Body of pancreas (tissue), 4 donors: ENCODE results near the gene PNKD.

Experiments
- POLR2A ChIP-seq, 3 donors: fragments of 450-650 bp; IDR thresholded peaks; one replicate each; pipeline ENCODE4 v1.6.1; 2016; ENCODE audit warnings: antibody characterized with exemption in 3 of 3, mild to moderate bottlenecking in 2 of 3
- TF ChIP-seq, protein P1 (sequence below), 7 experiments: fragments of 450-650 bp in 4 of 7; fragments of 200-600 bp in 3 of 7; sonication (generic) in 3 of 7; IDR thresholded peaks; one replicate each; pipeline ENCODE4 v1.5.1; 2016 to 2019; ENCODE audit warnings: antibody characterized with exemption in 7 of 7

DNA sequence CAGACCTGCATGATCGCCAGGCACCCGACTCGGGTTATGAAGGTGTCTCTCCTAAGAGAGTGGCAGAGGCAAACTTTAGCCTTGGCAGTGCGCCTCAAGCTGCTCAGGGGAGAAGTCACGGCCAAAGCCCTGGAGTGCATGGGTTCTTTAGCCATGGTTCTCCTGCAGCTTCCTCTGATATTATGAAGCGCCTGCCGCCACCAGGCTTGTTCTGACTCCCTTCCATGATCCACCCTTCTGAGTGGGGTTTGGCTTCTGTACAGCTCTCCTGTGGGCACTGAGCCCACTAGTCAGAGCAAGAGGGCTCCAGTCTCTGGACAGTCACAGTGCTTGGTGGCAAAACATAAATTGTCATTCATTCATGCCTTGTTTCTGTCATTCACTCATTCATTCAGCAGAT is 47.9 kb downstream of the PNKD start:
- TF ChIP-seq, protein P1, sequence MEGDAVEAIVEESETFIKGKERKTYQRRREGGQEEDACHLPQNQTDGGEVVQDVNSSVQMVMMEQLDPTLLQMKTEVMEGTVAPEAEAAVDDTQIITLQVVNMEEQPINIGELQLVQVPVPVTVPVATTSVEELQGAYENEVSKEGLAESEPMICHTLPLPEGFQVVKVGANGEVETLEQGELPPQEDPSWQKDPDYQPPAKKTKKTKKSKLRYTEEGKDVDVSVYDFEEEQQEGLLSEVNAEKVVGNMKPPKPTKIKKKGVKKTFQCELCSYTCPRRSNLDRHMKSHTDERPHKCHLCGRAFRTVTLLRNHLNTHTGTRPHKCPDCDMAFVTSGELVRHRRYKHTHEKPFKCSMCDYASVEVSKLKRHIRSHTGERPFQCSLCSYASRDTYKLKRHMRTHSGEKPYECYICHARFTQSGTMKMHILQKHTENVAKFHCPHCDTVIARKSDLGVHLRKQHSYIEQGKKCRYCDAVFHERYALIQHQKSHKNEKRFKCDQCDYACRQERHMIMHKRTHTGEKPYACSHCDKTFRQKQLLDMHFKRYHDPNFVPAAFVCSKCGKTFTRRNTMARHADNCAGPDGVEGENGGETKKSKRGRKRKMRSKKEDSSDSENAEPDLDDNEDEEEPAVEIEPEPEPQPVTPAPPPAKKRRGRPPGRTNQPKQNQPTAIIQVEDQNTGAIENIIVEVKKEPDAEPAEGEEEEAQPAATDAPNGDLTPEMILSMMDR (IDR thresholded peaks at IDR 0.05) = no peak
- TF ChIP-seq POLR2A (IDR thresholded peaks at IDR 0.05) = no peak
